ENCODE results near the gene MGAT4D.
"Not testable (repeated sequence)": the region's sequence is repeated elsewhere in the genome, so short reads cannot be mapped to it uniquely, and the experiment has no call there.

MGAT4D gene

GRCh38 chr4:140497747-140498636 lies at the start of gene MGAT4D:
TSS of gene MGAT4D (minus strand) at chr4:140498293. CDS start at chr4:140498222, 71 bp downstream.
- no peak for DNase-seq

- DNase-seq, result no peak
These were observed 35.9 kb upstream of the MGAT4D start for GRCh38 chr4:140533951-140534480.

- no peak for DNase-seq
These were observed 31.3 kb upstream of the MGAT4D start for GRCh38 chr4:140529434-140529833.

- peak; percentile 98 for DNase-seq
These were observed 26.0 kb upstream of the MGAT4D start, which contains the start of gene ELMOD2 for GRCh38 chr4:140523857-140524742. TSS of gene ELMOD2 (plus strand) at chr4:140524168. CDS start at chr4:140525429, 1,261 bp downstream.

GRCh38 chr4:140523370-140523856 lies 25.3 kb upstream of the MGAT4D start:
- no peak for DNase-seq

- no peak for DNase-seq
These were observed 17.3 kb upstream of the MGAT4D start for GRCh38 chr4:140515423-140515822.

- DNase-seq, result not testable (repeated sequence)
These were observed 15.7 kb upstream of the MGAT4D start for GRCh38 chr4:140513765-140514164.

GRCh38 chr4:140504261-140504660 lies 6.2 kb upstream of the MGAT4D start:
- DNase-seq, result no peak

- no peak for DNase-seq
These were observed 1.3 kb upstream of the MGAT4D start for GRCh38 chr4:140499391-140499790.

GRCh38 chr4:140497405-140497746 lies 717 bp downstream of the MGAT4D start:
- DNase-seq, result no peak

GRCh38 chr4:140485939-140486338 lies 12.2 kb downstream of the MGAT4D start:
- DNase-seq, result no peak

GRCh38 chr4:140483445-140483844 lies 14.6 kb downstream of the MGAT4D start:
- DNase-seq, result no peak

- no peak for DNase-seq
These were observed 25.9 kb downstream of the MGAT4D start for GRCh38 chr4:140472156-140472555.

GRCh38 chr4:140469791-140470733 lies 28.0 kb downstream of the MGAT4D start:
- DNase-seq, result no peak

- no peak for DNase-seq
These were observed 31.9 kb downstream of the MGAT4D start for GRCh38 chr4:140466146-140466545.

GRCh38 chr4:140463614-140464013 lies 34.5 kb downstream of the MGAT4D start:
- no peak for DNase-seq

- no peak for DNase-seq
These were observed 34.9 kb downstream of the MGAT4D start for GRCh38 chr4:140463182-140463581.

GRCh38 chr4:140450352-140450751 lies 47.7 kb downstream of the MGAT4D start:
- DNase-seq, result no peak

GRCh38 chr4:140448830-140449229 lies 49.3 kb downstream of the MGAT4D start:
- DNase-seq, result no peak

- DNase-seq, result no peak
These were observed 49.9 kb downstream of the MGAT4D start for GRCh38 chr4:140448162-140448561.

- DNase-seq, result not testable (repeated sequence)
These were observed 53.7 kb downstream of the MGAT4D start for GRCh38 chr4:140444347-140444746.

- DNase-seq, result no peak
These were observed 58.4 kb downstream of the MGAT4D start for GRCh38 chr4:140439644-140440142.
